ENCODE data around the gene TAF8.
"Not testable (repeated sequence)": the region's sequence is repeated elsewhere in the genome, so short reads cannot be mapped to it uniquely, and the experiment has no call there.

Gene TAF8

GRCh38 chr6:42050297-42051267, at the start of gene TAF8:
TAF8 (plus strand) TSS chr6:42050524; CDS start chr6:42050542, 18 bp downstream.
- DNase-seq = peak; percentile 92

GRCh38 chr6:42001506-42001905, 48.8 kb upstream of the TAF8 start:
- no peak for DNase-seq

GRCh38 chr6:42003658-42004057, 46.7 kb upstream of the TAF8 start:
- not testable (repeated sequence) for DNase-seq

- DNase-seq = no peak
Measured at GRCh38 chr6:42007286-42008137, 42.8 kb upstream of the TAF8 start.

- DNase-seq = not testable (repeated sequence)
Measured at GRCh38 chr6:42008138-42008528, 42.2 kb upstream of the TAF8 start.

GRCh38 chr6:42009844-42010184, 40.5 kb upstream of the TAF8 start:
- DNase-seq = no peak

- no peak for DNase-seq
Measured at GRCh38 chr6:42010185-42010891, 40.0 kb upstream of the TAF8 start.

GRCh38 chr6:42010909-42011308, 39.4 kb upstream of the TAF8 start:
- DNase-seq = no peak

GRCh38 chr6:42012501-42013133, 37.7 kb upstream of the TAF8 start:
- DNase-seq = no peak

GRCh38 chr6:42013134-42013516, 37.2 kb upstream of the TAF8 start:
- no peak for DNase-seq

- no peak for DNase-seq
Measured at GRCh38 chr6:42017021-42017643, 33.2 kb upstream of the TAF8 start.

GRCh38 chr6:42020967-42021366, 29.4 kb upstream of the TAF8 start:
- no peak for DNase-seq

GRCh38 chr6:42021847-42022754, 28.2 kb upstream of the TAF8 start:
- DNase-seq = peak; percentile 68

- no peak for DNase-seq
Measured at GRCh38 chr6:42022755-42023384, 27.5 kb upstream of the TAF8 start.

- no peak for DNase-seq
Measured at GRCh38 chr6:42025066-42025844, 25.1 kb upstream of the TAF8 start.

GRCh38 chr6:42025845-42026243, 24.5 kb upstream of the TAF8 start:
- DNase-seq = no peak

- no peak for DNase-seq
Measured at GRCh38 chr6:42026540-42026939, 23.8 kb upstream of the TAF8 start.

- no peak for DNase-seq
Measured at GRCh38 chr6:42028234-42029061, 21.9 kb upstream of the TAF8 start.

Data from CD4-positive, alpha-beta T cell treated with Interleukin-21 for 1 hour (primary cell).